Panc1 (cell line): ENCODE measurements around the gene ARHGEF12. TPM values are rescaled to one million over a fixed set of nuclear protein-coding genes. Genes with fewer than 3 reads are reported as not detected.

ENCODE experiments used
- ATAC-seq: fragments of 200-7000 bp; cut with Tn5 transposase; 2 replicates; pipeline ENCODE4 v1.9.1; 2020; ENCODE audit warnings: mild to moderate bottlenecking, moderate library complexity
- BruUV-seq: library from RNA; stranded (reverse); fragments of 400-500 nt; replicated peaks from 2 replicates; lab custom pipeline; 2021; lab: Mats Ljungman, UMichigan
- CTCF ChIA-PET: fragments of 300-600 bp; sonication (Branson Sonifier 250); formaldehyde crosslinking; loops from one replicate; lab custom pipeline; 2022; ENCODE audit warnings: antibody characterized with exemption; lab: Charles Lee
- POLR2A ChIA-PET: fragments of 300-600 bp; sonication (Branson Sonifier 250); formaldehyde crosslinking; loops from one replicate; lab custom pipeline; 2022; ENCODE audit warnings: antibody characterized with exemption; lab: Charles Lee
- DNase-seq: peaks from one replicate; pipeline ENCODE4 v3.0.0-alpha.2; 2010; ENCODE audit warnings: low read depth, low spot score
- H3K27ac ChIP-seq: 2 replicates; pipeline ENCODE4 v1.5.1; 2011; ENCODE audit warnings: mild to moderate bottlenecking, low read length, inconsistent platforms
- H3K27me3 ChIP-seq: fragments of 200-500 bp; sonication (Bioruptor generic); 2 replicates; pipeline ENCODE4 v1.6.0; 2014; ENCODE audit warnings: low read length, inconsistent platforms; ENCODE audit not compliant: control insufficient read depth, insufficient read depth
- H3K36me3 ChIP-seq: fragments of 200-500 bp; sonication (Bioruptor generic); 2 replicates; pipeline ENCODE4 v1.5.1; 2014; ENCODE audit warnings: inconsistent platforms, mild to moderate bottlenecking, low read length, moderate library complexity; ENCODE audit not compliant: control insufficient read depth, insufficient read depth
- H3K4me1 ChIP-seq: 2 replicates; pipeline ENCODE4 v1.5.1; 2011; ENCODE audit warnings: inconsistent platforms, mild to moderate bottlenecking, low read length, moderate library complexity; ENCODE audit not compliant: control insufficient read depth, insufficient read depth
- H3K4me3 ChIP-seq, 2 experiments: 2 replicates each; pipeline ENCODE4 v1.5.1; 2011 to 2012; ENCODE audit warnings: low read depth in 2 of 2, low read length in 2 of 2, mild to moderate bottlenecking in 2 of 2, inconsistent platforms in 1 of 2, moderate library complexity in 1 of 2
- H3K9me3 ChIP-seq: fragments of 200-500 bp; sonication (Bioruptor generic); 2 replicates; pipeline ENCODE4 v1.5.1; 2014; ENCODE audit warnings: low read depth, mild to moderate bottlenecking, inconsistent platforms, low read length, moderate library complexity; ENCODE audit not compliant: control insufficient read depth, insufficient read depth
- POLR2AphosphoS5 ChIP-seq: IDR thresholded peaks from 2 replicates; pipeline ENCODE4 v1.6.1; 2012; ENCODE audit warnings: mild to moderate bottlenecking, low read depth, low read length, moderate library complexity
- SIN3A ChIP-seq: IDR thresholded peaks from 2 replicates; pipeline ENCODE4 v1.6.1; 2012; ENCODE audit warnings: low read depth, mild to moderate bottlenecking, low read length, moderate library complexity, borderline replicate concordance; ENCODE audit not compliant: insufficient read depth
- TCF7L2 ChIP-seq: IDR thresholded peaks from 2 replicates; pipeline ENCODE4 v1.6.1; 2011; ENCODE audit warnings: mild to moderate bottlenecking, low read depth, low read length, inconsistent platforms
- in situ Hi-C: cut with HindIII; loops from 2 replicates; pipeline ENCODE4 v1.10.0; 2016; ENCODE audit warnings: low sequenced_read_pairs, low pct_unique_long_range_greater_than_20kb
- intact Hi-C: fragments of 100-400 bp; cut with micrococcal nuclease; formaldehyde crosslinking; loops from one replicate; pipeline ENCODE4 v1.10.0; 2022; ENCODE audit not compliant: unreplicated experiment
- total RNA-seq: library from RNA; stranded (reverse); gene quantifications from one replicate; pipeline ENCODE4 v1.2.1, GENCODE V29; 2021; ENCODE audit not compliant: unreplicated experiment
- TF ChIP-seq, protein P1 (sequence below): fragments of 450-650 bp; IDR thresholded peaks from 2 replicates; pipeline ENCODE4 v1.5.1; 2017; ENCODE audit warnings: mild to moderate bottlenecking
- TF ChIP-seq, protein P2 (sequence below), 2 experiments: IDR thresholded peaks; 2 replicates each; pipeline ENCODE4 v1.6.1; 2011 to 2012; ENCODE audit warnings: low read depth in 2 of 2, control low read depth in 1 of 2, low read length in 1 of 2, mild to moderate bottlenecking in 1 of 2, moderate library complexity in 1 of 2; ENCODE audit not compliant: insufficient read depth in 1 of 2

Gene ARHGEF12
- total RNA-seq, 1 experiment from 2014 or later: 182 TPM

GRCh38 chr11:120342678-120343077 lies 6.5 kb downstream of the ARHGEF12 start:
- POLR2A ChIA-PET: no interaction called here
- CTCF ChIA-PET: no interaction called here

DNA sequence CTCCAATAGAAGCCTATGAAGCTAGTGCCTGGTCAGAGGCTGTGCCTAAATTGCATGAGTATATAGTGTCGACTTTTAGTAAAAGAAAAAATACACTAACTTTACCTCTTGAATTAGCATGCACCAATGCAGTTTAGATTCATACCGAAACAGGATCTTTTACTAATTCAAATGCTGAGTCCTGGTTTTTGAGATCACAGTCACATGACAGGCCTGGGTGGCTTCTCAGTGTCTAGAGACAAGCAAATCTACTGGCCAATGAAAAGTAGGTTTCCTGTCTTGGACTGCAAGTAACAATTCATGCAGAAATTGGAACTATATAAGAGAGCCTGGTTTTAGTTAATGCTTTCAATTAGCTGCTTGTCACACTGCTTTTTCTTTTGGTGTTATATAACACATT lies 7.2 kb downstream of the ARHGEF12 start:
- ChIA-PET CTCF (no interaction called here), POLR2A (interaction anchor here (0.6 kb wide), 1 partner anchor 101 kb away, joined by 5 read pairs; no protein-coding TSS in a partner anchor)
- peaks cover 74% of the 10 kb centered on the region for H3K4me1 ChIP-seq
- no peaks in the 10 kb centered on the region for H3K27me3 ChIP-seq
- H3K4me3 ChIP-seq: no peak overlapping the region
- H3K36me3 ChIP-seq: no peaks in the 10 kb centered on the region
- peak overlapping the region; percentile 57; the same call in 1 of the 2 replicates for H3K27ac ChIP-seq
- no peak for ATAC-seq
- H3K9me3 ChIP-seq: no peaks in the 10 kb centered on the region
- DNase-seq: no peak
- in situ Hi-C loops: no loop called here
- TF ChIP-seq POLR2AphosphoS5: no peak
- TF ChIP-seq TCF7L2: no peak
- no peak for TF ChIP-seq SIN3A
- TF ChIP-seq, protein P1, sequence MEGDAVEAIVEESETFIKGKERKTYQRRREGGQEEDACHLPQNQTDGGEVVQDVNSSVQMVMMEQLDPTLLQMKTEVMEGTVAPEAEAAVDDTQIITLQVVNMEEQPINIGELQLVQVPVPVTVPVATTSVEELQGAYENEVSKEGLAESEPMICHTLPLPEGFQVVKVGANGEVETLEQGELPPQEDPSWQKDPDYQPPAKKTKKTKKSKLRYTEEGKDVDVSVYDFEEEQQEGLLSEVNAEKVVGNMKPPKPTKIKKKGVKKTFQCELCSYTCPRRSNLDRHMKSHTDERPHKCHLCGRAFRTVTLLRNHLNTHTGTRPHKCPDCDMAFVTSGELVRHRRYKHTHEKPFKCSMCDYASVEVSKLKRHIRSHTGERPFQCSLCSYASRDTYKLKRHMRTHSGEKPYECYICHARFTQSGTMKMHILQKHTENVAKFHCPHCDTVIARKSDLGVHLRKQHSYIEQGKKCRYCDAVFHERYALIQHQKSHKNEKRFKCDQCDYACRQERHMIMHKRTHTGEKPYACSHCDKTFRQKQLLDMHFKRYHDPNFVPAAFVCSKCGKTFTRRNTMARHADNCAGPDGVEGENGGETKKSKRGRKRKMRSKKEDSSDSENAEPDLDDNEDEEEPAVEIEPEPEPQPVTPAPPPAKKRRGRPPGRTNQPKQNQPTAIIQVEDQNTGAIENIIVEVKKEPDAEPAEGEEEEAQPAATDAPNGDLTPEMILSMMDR: no peak
- TF ChIP-seq, protein P2, sequence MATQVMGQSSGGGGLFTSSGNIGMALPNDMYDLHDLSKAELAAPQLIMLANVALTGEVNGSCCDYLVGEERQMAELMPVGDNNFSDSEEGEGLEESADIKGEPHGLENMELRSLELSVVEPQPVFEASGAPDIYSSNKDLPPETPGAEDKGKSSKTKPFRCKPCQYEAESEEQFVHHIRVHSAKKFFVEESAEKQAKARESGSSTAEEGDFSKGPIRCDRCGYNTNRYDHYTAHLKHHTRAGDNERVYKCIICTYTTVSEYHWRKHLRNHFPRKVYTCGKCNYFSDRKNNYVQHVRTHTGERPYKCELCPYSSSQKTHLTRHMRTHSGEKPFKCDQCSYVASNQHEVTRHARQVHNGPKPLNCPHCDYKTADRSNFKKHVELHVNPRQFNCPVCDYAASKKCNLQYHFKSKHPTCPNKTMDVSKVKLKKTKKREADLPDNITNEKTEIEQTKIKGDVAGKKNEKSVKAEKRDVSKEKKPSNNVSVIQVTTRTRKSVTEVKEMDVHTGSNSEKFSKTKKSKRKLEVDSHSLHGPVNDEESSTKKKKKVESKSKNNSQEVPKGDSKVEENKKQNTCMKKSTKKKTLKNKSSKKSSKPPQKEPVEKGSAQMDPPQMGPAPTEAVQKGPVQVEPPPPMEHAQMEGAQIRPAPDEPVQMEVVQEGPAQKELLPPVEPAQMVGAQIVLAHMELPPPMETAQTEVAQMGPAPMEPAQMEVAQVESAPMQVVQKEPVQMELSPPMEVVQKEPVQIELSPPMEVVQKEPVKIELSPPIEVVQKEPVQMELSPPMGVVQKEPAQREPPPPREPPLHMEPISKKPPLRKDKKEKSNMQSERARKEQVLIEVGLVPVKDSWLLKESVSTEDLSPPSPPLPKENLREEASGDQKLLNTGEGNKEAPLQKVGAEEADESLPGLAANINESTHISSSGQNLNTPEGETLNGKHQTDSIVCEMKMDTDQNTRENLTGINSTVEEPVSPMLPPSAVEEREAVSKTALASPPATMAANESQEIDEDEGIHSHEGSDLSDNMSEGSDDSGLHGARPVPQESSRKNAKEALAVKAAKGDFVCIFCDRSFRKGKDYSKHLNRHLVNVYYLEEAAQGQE (IDR thresholded peaks at IDR 0.05; ENCODE audit: insufficient read depth in 1 of 2, low read depth in 2 of 2, low read length in 1 of 2): no peak
- intact Hi-C loops: no loop called here
- BruUV-seq: no TSS peak

More at GRCh38 chr11:120342678-120343077, 6.5 kb downstream of the ARHGEF12 start:
- no peaks in the 10 kb centered on the region for H3K9me3 ChIP-seq
- ATAC-seq (no peak), DNase-seq (no peak)
- no TSS peak for BruUV-seq
- in situ Hi-C loops: no loop called here
- H3K27me3 ChIP-seq: no peaks in the 10 kb centered on the region
- intact Hi-C loops: no loop called here
- peaks cover 72% of the 10 kb centered on the region for H3K4me1 ChIP-seq
- TF ChIP-seq, protein P1: no peak
- TF ChIP-seq TCF7L2: no peak
- TF ChIP-seq SIN3A: no peak
- TF ChIP-seq POLR2AphosphoS5: no peak
- TF ChIP-seq, protein P2 (IDR thresholded peaks at IDR 0.05; ENCODE audit: insufficient read depth in 1 of 2, low read depth in 2 of 2, low read length in 1 of 2): no peak
- no peak overlapping the region for H3K4me3 ChIP-seq
- H3K36me3 ChIP-seq: no peaks in the 10 kb centered on the region
- peak overlapping the region; percentile 68; the same call in 1 of the 2 replicates for H3K27ac ChIP-seq
